Dedifferentiated amniotic fluid mesenchymal stem cell (primary cell): ENCODE results near the gene UBE4B.

ENCODE experiments used
- DNase-seq: peaks from one replicate; pipeline ENCODE4 v3.0.0-alpha.2; 2016; ENCODE audit errors: extremely low spot score

The UBE4B gene

GRCh38 chr1:10042746-10043145 is 10.0 kb downstream of the UBE4B start:
- no peak for DNase-seq

- DNase-seq: no peak
Observed at GRCh38 chr1:10045480-10046355, 13.0 kb downstream of the UBE4B start.

GRCh38 chr1:10046356-10047085 is 13.8 kb downstream of the UBE4B start:
- no peak for DNase-seq

GRCh38 chr1:10048601-10049000 is 15.8 kb downstream of the UBE4B start:
- DNase-seq: no peak

GRCh38 chr1:10050611-10051010 is 17.9 kb downstream of the UBE4B start:
- DNase-seq: no peak

- no peak for DNase-seq
Observed at GRCh38 chr1:10051656-10052055, 18.9 kb downstream of the UBE4B start.

- no peak for DNase-seq
Observed at GRCh38 chr1:10052347-10052746, 19.6 kb downstream of the UBE4B start.

GRCh38 chr1:10054465-10054864 is 21.7 kb downstream of the UBE4B start:
- DNase-seq: no peak

- no peak for DNase-seq
Observed at GRCh38 chr1:10056599-10056987, 23.8 kb downstream of the UBE4B start.

GRCh38 chr1:10057343-10057742 is 24.6 kb downstream of the UBE4B start:
- DNase-seq: no peak

- no peak for DNase-seq
Observed at GRCh38 chr1:10057796-10058195, 25.0 kb downstream of the UBE4B start.

GRCh38 chr1:10059342-10059718 is 26.6 kb downstream of the UBE4B start:
- DNase-seq: no peak

- no peak for DNase-seq
Observed at GRCh38 chr1:10060311-10061100, 27.7 kb downstream of the UBE4B start.

GRCh38 chr1:10061276-10061675 is 28.5 kb downstream of the UBE4B start:
- DNase-seq: no peak

GRCh38 chr1:10063878-10064277 is 31.1 kb downstream of the UBE4B start:
- no peak for DNase-seq

- no peak for DNase-seq
Observed at GRCh38 chr1:10064416-10065343, 31.9 kb downstream of the UBE4B start.

GRCh38 chr1:10065344-10065685 is 32.6 kb downstream of the UBE4B start:
- DNase-seq: no peak

- no peak for DNase-seq
Observed at GRCh38 chr1:10065760-10066159, 33.0 kb downstream of the UBE4B start.

GRCh38 chr1:10068605-10069294 is 36.0 kb downstream of the UBE4B start:
- no peak for DNase-seq

GRCh38 chr1:10070206-10070605 is 37.4 kb downstream of the UBE4B start:
- DNase-seq: no peak

GRCh38 chr1:10071640-10072039 is 38.9 kb downstream of the UBE4B start:
- no peak for DNase-seq
